HCT116 (cell line): Measurements from ENCODE around the gene SMARCA2. TPM values are rescaled to one million over a fixed set of nuclear protein-coding genes. Genes with fewer than 3 reads are reported as not detected.

Experiments used
- ATAC-seq: fragments of 200-7000 bp; cut with Tn5 transposase; 2 replicates; pipeline ENCODE4 v1.9.1; 2020; ENCODE audit warnings: mild to moderate bottlenecking, moderate library complexity
- BruUV-seq: library from RNA; stranded (reverse); fragments of 400-500 nt; replicated peaks from 2 replicates; lab custom pipeline; 2021; lab: Mats Ljungman, UMichigan
- CTCF ChIA-PET: fragments of 300-600 bp; sonication (Branson Sonifier 250); formaldehyde crosslinking; loops from one replicate; lab custom pipeline; 2021; ENCODE audit warnings: antibody characterized with exemption; lab: Charles Lee
- POLR2A ChIA-PET: fragments of 300-600, 350-600 bp; sonication (Branson Sonifier 250); formaldehyde crosslinking; loops from one replicate; lab custom pipeline; 2021; ENCODE audit warnings: antibody characterized with exemption; lab: Charles Lee
- RAD21 ChIA-PET, 2 experiments: fragments of 300-600 bp; sonication (Branson Sonifier 250); formaldehyde crosslinking; loops; one replicate each; lab custom pipeline; 2023; ENCODE audit warnings: low total read pairs in 2 of 2; ENCODE audit not compliant: uncharacterized antibody in 2 of 2, unreplicated experiment in 2 of 2, low non-redundant PET in 1 of 2; lab: Charles Lee
- DNase-seq: peaks from one replicate; pipeline ENCODE4 v3.0.0-alpha.2; 2010; ENCODE audit warnings: low read depth, low spot score
- H2AFZ ChIP-seq: fragments of 200-600 bp; shearing (Covaris generic), sonication (generic); 2 replicates; pipeline ENCODE4 v1.6.1; 2017; ENCODE audit warnings: low read depth, mixed run types, mixed read lengths, antibody characterized with exemption, low read length; ENCODE audit not compliant: poor library complexity, severe bottlenecking
- H3K27ac ChIP-seq: 2 replicates; pipeline ENCODE4 v1.5.1; 2012; ENCODE audit warnings: low read depth, low read length
- H3K27me3 ChIP-seq: fragments of 200-600 bp; sonication (generic); 2 replicates; pipeline ENCODE4 v1.6.1; 2016; ENCODE audit warnings: mixed run types, low read length, mixed read lengths; ENCODE audit not compliant: insufficient read depth
- H3K36me3 ChIP-seq, 2 experiments: fragments of 200-500 bp in 1 of 2; fragments of 200-600 bp in 1 of 2; sonication (Bioruptor generic) in 1 of 2; sonication (generic) in 1 of 2; 2 replicates each; pipeline versions ENCODE4 v1.5.1 to v1.6.1; 2014 to 2016; ENCODE audit warnings: low read length in 2 of 2, inconsistent platforms in 1 of 2, mixed read lengths in 1 of 2, mixed run types in 1 of 2; ENCODE audit not compliant: insufficient read depth in 2 of 2, control insufficient read depth in 1 of 2
- H3K4me1 ChIP-seq, 2 experiments: fragments of 200-600 bp in 1 of 2; sonication (generic) in 1 of 2; 2 replicates each; pipeline versions ENCODE4 v1.5.1 to v1.6.1; 2012 to 2017; ENCODE audit warnings: low read length in 2 of 2, inconsistent platforms in 1 of 2, mild to moderate bottlenecking in 1 of 2, mixed read lengths in 1 of 2, mixed run types in 1 of 2, moderate library complexity in 1 of 2; ENCODE audit not compliant: insufficient read depth in 2 of 2, control insufficient read depth in 1 of 2
- H3K4me2 ChIP-seq: fragments of 200-600 bp; sonication (generic); 2 replicates; pipeline ENCODE4 v1.6.1; 2017; ENCODE audit warnings: mixed run types, low read length, mixed read lengths
- H3K4me3 ChIP-seq, 2 experiments: fragments of 200-600 bp in 1 of 2; sonication (generic) in 1 of 2; replicated peaks in 1 of 2; 2 replicates each; pipeline ENCODE4 v1.5.1; 2011 to 2016; ENCODE audit warnings: low read length in 2 of 2, control low read depth in 1 of 2, low read depth in 1 of 2, mild to moderate bottlenecking in 1 of 2, mixed read lengths in 1 of 2, mixed run types in 1 of 2
- H3K79me2 ChIP-seq: fragments of 200-600 bp; sonication (generic); 2 replicates; pipeline ENCODE4 v1.6.1; 2017; ENCODE audit warnings: mild to moderate bottlenecking, mixed run types, low read length, moderate library complexity, mixed read lengths; ENCODE audit not compliant: insufficient read depth
- H3K9ac ChIP-seq: fragments of 200-600 bp; sonication (generic); 2 replicates; pipeline ENCODE4 v1.6.1; 2016; ENCODE audit warnings: low read length, mixed read lengths
- H3K9me2 ChIP-seq: fragments of 200-600 bp; sonication (generic), shearing (Covaris generic); 2 replicates; pipeline ENCODE4 v1.6.1; 2017; ENCODE audit warnings: mixed run types, mild to moderate bottlenecking, moderate library complexity; ENCODE audit not compliant: insufficient read depth
- H3K9me3 ChIP-seq, 2 experiments: fragments of 200-500 bp in 1 of 2; fragments of 200-600 bp in 1 of 2; sonication (Bioruptor generic) in 1 of 2; sonication (generic) in 1 of 2; 2 replicates each; pipeline ENCODE4 v1.6.1; 2014 to 2017; ENCODE audit warnings: low read length in 2 of 2, mixed read lengths in 2 of 2, inconsistent platforms in 1 of 2, low read depth in 1 of 2, mild to moderate bottlenecking in 1 of 2, mixed run types in 1 of 2, moderate library complexity in 1 of 2; ENCODE audit not compliant: control insufficient read depth in 1 of 2, insufficient read depth in 1 of 2
- H4K20me1 ChIP-seq: fragments of 200-600 bp; sonication (generic), shearing (Covaris generic); 2 replicates; pipeline ENCODE4 v1.6.1; 2017; ENCODE audit warnings: mixed run types, mild to moderate bottlenecking, moderate library complexity; ENCODE audit not compliant: insufficient read depth
- CEBPB ChIP-seq: IDR thresholded peaks from 2 replicates; pipeline ENCODE4 v1.6.1; 2012; ENCODE audit warnings: low read depth
- ELF1 ChIP-seq: IDR thresholded peaks from 2 replicates; pipeline ENCODE4 v1.6.1; 2012; ENCODE audit warnings: low read depth, borderline replicate concordance
- EZH2phosphoT487 ChIP-seq: fragments of 200-600 bp; IDR thresholded peaks from 2 replicates; pipeline ENCODE4 v1.6.1; 2018; ENCODE audit warnings: antibody characterized with exemption, borderline replicate concordance
- FOSL1 ChIP-seq: IDR thresholded peaks from 2 replicates; pipeline ENCODE4 v1.6.1; 2012; ENCODE audit warnings: low read depth
- POLR2AphosphoS5 ChIP-seq: IDR thresholded peaks from 2 replicates; pipeline ENCODE4 v1.6.1; 2011; ENCODE audit warnings: mild to moderate bottlenecking, low read depth, low read length, moderate library complexity
- RAD21 ChIP-seq: IDR thresholded peaks from 2 replicates; pipeline ENCODE4 v1.6.1; 2012; ENCODE audit warnings: low read depth, mild to moderate bottlenecking
- intact Hi-C: fragments of 100-400 bp; cut with micrococcal nuclease; formaldehyde crosslinking; loops from 2 replicates; pipeline ENCODE4 v1.10.0; 2022
- total RNA-seq: library from RNA; stranded (reverse); gene quantifications from one replicate; pipeline ENCODE4 v1.2.1, GENCODE V29; 2021; ENCODE audit not compliant: unreplicated experiment
- TF ChIP-seq, protein P1 (sequence below): IDR thresholded peaks from 2 replicates; pipeline ENCODE4 v1.6.1; 2012
- TF ChIP-seq, protein P2 (sequence below): IDR thresholded peaks from 2 replicates; pipeline ENCODE4 v1.6.1; 2012; ENCODE audit warnings: low read depth

The SMARCA2 gene
- total RNA-seq, 1 experiment from 2014 or later: 14.7 TPM

DNA sequence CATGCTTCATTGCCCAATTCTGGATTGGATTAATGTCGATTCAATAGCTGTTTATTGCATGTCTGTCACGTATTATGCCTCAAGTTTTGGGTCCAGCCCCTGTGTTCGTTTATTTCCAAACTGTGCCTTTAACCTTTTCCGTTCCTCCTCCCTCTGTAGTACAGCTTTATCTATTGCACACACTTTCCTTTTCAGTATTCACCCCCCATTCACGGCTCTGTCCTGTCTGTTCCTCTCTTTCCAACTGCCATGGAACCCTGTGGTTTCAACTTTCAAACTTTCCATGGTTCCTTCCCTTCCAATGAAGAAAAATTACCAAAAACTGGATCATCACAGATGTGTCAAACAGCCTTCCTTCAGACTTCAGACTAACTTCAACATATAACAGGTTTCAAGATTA, 17.1 kb downstream of the SMARCA2 start:
- no peaks in the 10 kb centered on the region for H3K36me3 ChIP-seq
- no TSS peak for BruUV-seq
- intact Hi-C loops: no loop called here
- H3K9me2 ChIP-seq: no peaks in the 10 kb centered on the region
- no peaks in the 10 kb centered on the region for H3K4me1 ChIP-seq
- ATAC-seq (no peak), DNase-seq (no peak)
- H4K20me1 ChIP-seq: no peaks in the 10 kb centered on the region
- H3K4me2 ChIP-seq: no peak overlapping the region
- no peak overlapping the region for H3K4me3 ChIP-seq
- no peaks in the 10 kb centered on the region for H3K79me2 ChIP-seq
- H2AFZ ChIP-seq: no peak overlapping the region
- H3K9me3 ChIP-seq: no peaks in the 10 kb centered on the region
- no peak overlapping the region for H3K9ac ChIP-seq
- TF ChIP-seq, protein P1, sequence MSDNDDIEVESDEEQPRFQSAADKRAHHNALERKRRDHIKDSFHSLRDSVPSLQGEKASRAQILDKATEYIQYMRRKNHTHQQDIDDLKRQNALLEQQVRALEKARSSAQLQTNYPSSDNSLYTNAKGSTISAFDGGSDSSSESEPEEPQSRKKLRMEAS: no peak
- TF ChIP-seq CEBPB (no peak), RAD21 (no peak), POLR2AphosphoS5 (no peak), ELF1 (no peak), FOSL1 (no peak)
- TF ChIP-seq, protein P2, sequence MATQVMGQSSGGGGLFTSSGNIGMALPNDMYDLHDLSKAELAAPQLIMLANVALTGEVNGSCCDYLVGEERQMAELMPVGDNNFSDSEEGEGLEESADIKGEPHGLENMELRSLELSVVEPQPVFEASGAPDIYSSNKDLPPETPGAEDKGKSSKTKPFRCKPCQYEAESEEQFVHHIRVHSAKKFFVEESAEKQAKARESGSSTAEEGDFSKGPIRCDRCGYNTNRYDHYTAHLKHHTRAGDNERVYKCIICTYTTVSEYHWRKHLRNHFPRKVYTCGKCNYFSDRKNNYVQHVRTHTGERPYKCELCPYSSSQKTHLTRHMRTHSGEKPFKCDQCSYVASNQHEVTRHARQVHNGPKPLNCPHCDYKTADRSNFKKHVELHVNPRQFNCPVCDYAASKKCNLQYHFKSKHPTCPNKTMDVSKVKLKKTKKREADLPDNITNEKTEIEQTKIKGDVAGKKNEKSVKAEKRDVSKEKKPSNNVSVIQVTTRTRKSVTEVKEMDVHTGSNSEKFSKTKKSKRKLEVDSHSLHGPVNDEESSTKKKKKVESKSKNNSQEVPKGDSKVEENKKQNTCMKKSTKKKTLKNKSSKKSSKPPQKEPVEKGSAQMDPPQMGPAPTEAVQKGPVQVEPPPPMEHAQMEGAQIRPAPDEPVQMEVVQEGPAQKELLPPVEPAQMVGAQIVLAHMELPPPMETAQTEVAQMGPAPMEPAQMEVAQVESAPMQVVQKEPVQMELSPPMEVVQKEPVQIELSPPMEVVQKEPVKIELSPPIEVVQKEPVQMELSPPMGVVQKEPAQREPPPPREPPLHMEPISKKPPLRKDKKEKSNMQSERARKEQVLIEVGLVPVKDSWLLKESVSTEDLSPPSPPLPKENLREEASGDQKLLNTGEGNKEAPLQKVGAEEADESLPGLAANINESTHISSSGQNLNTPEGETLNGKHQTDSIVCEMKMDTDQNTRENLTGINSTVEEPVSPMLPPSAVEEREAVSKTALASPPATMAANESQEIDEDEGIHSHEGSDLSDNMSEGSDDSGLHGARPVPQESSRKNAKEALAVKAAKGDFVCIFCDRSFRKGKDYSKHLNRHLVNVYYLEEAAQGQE: no peak
- H3K27me3 ChIP-seq: no peaks in the 10 kb centered on the region
- RAD21 ChIA-PET: no interaction called here
- H3K27ac ChIP-seq: no peak overlapping the region
- POLR2A ChIA-PET: no interaction called here
- CTCF ChIA-PET: no interaction called here

DNA sequence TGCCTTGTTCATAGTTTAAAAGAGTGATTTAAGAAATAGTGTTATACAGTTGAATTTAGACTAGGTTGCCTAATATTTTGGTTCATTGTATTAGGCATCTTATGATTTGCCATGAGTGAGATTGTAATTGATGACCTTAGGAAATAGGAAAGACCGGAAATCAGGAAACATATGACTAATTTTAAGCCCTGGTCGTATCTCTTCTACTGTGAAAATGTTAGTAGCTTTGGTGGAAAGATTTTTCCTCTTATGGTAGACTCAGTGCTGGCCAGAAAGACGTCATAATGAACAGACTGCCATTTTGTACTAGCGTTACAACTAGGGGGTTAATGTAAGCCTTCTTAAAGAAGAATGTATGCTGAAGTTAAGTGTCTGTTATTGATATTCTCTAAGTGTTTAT, 21.7 kb downstream of the SMARCA2 start:
- BruUV-seq: no TSS peak
- H3K36me3 ChIP-seq: no peaks in the 10 kb centered on the region
- POLR2A ChIA-PET: no interaction called here

More for the DNA sequence above, 21.7 kb downstream of the SMARCA2 start:
- Histone ChIP-seq H3K4me1 (no peaks in the 10 kb centered on the region), H3K27me3 (no peaks in the 10 kb centered on the region), H3K27ac (no peak overlapping the region), H4K20me1 (no peaks in the 10 kb centered on the region), H3K9ac (no peak overlapping the region), H3K9me3 (no peaks in the 10 kb centered on the region), H3K4me2 (no peak overlapping the region), H3K4me3 (no peak overlapping the region), H3K9me2 (no peaks in the 10 kb centered on the region), H2AFZ (no peak overlapping the region), H3K79me2 (no peaks in the 10 kb centered on the region)
- intact Hi-C loops: no loop called here
- ATAC-seq: no peak
- TF ChIP-seq FOSL1 (no peak), EZH2phosphoT487 (no peak)
- ChIA-PET RAD21 (no interaction called here), CTCF (no interaction called here)
- no peak for DNase-seq
